ENCODE measurements around the gene AP5S1. TPM values are rescaled to one million over a fixed set of nuclear protein-coding genes. Genes with fewer than 3 reads are reported as not detected.
A peak's percentile ranks its signal among the peaks of the same experiment; 100 is the strongest.

AP5S1 gene
- total and polyA plus RNA-seq, 2 of the 13 experiments (the other 11 are each of a cell fraction or from before 2014, with no cell fraction given), result 7.9 to 23.2 TPM

DNA sequence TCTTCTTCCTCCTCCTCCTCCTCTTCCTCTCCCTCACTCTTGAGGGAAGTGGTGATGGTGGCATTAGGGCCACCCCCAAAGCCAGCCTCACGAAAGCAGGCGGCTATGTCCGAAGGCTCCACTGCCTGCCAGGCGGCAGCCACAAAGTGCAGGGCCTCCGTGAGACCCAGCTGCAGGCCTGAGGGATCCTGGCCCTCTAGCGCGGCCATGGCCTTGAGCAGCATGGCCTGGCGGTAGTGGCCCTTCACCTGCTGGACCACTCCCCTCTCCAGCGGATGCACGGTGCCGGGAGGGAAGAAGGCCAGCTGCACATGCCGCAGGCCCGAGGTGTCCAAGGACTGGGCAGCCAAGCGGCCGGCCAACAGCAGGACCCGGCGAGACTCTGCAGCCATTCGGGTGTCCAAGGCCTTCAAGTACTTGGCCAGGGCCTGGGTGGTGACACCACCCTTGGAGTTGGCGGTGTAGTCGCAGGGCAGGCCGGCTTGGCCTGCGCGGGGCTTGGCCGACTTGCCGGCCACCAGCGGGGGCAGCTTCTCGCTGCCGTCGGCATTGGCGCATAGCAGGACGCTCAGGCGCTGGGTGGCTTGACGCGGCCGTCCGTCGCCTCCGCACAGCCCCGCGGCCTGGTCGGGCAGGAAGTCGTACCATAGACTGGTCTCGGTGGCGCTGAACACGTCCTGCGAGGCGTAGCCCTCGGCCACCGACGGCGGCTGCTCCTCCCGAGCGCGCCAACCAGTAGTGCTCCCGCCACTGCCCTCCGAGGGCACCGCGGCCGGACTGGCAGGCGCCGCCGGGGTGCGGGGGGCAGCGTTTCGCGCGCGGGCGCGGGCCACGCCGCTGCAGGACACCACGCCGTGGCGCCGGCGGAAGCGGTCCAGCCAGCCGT lies 34.9 kb upstream of the AP5S1 start (continued):
- TF ChIP-seq ZNF468 (CRISPR knock-in tag; IDR thresholded peaks at IDR 0.05) (no peak), MTA1 (CRISPR knock-in tag; IDR thresholded peaks at IDR 0.05; ENCODE audit: borderline replicate concordance) (peak; percentile 87), ZNF879 (CRISPR knock-in tag; IDR thresholded peaks at IDR 0.05) (no peak), ZNF256 (CRISPR knock-in tag; conservative IDR thresholded peaks at IDR 0.05) (no peak), RFXAP (CRISPR knock-in tag; IDR thresholded peaks at IDR 0.05; ENCODE audit: borderline replicate concordance) (no peak), SRSF9 (IDR thresholded peaks at IDR 0.05; ENCODE audit: borderline replicate concordance, insufficient read depth, low read depth, low read length, poor library complexity, severe bottlenecking) (no peak), NFRKB (IDR thresholded peaks at IDR 0.05) (no peak), ZFP62 (CRISPR knock-in tag; IDR thresholded peaks at IDR 0.05) (no peak), ELF4 (CRISPR knock-in tag; IDR thresholded peaks at IDR 0.05; ENCODE audit: borderline replicate concordance) (no peak), SYNCRIP (IDR thresholded peaks at IDR 0.05; ENCODE audit: insufficient read depth, low read depth, low read length) (no peak), CREM (IDR thresholded peaks at IDR 0.05) (no peak), CREM (CRISPR knock-in tag; IDR thresholded peaks at IDR 0.05) (no peak), ZNF24 (IDR thresholded peaks at IDR 0.05) (no peak), ZNF776 (CRISPR knock-in tag; IDR thresholded peaks at IDR 0.05) (no peak; the same call in 1 of the 2 replicates), ZSCAN29 (CRISPR knock-in tag; conservative IDR thresholded peaks at IDR 0.05) (no peak), ZNF205 (CRISPR knock-in tag; IDR thresholded peaks at IDR 0.05) (no peak), NFKB2 (CRISPR knock-in tag; IDR thresholded peaks at IDR 0.05; ENCODE audit: borderline replicate concordance) (0 out of 2 replicates have a peak, but pooled peaks have one; percentile 8)
- TF ChIP-seq, protein P1, sequence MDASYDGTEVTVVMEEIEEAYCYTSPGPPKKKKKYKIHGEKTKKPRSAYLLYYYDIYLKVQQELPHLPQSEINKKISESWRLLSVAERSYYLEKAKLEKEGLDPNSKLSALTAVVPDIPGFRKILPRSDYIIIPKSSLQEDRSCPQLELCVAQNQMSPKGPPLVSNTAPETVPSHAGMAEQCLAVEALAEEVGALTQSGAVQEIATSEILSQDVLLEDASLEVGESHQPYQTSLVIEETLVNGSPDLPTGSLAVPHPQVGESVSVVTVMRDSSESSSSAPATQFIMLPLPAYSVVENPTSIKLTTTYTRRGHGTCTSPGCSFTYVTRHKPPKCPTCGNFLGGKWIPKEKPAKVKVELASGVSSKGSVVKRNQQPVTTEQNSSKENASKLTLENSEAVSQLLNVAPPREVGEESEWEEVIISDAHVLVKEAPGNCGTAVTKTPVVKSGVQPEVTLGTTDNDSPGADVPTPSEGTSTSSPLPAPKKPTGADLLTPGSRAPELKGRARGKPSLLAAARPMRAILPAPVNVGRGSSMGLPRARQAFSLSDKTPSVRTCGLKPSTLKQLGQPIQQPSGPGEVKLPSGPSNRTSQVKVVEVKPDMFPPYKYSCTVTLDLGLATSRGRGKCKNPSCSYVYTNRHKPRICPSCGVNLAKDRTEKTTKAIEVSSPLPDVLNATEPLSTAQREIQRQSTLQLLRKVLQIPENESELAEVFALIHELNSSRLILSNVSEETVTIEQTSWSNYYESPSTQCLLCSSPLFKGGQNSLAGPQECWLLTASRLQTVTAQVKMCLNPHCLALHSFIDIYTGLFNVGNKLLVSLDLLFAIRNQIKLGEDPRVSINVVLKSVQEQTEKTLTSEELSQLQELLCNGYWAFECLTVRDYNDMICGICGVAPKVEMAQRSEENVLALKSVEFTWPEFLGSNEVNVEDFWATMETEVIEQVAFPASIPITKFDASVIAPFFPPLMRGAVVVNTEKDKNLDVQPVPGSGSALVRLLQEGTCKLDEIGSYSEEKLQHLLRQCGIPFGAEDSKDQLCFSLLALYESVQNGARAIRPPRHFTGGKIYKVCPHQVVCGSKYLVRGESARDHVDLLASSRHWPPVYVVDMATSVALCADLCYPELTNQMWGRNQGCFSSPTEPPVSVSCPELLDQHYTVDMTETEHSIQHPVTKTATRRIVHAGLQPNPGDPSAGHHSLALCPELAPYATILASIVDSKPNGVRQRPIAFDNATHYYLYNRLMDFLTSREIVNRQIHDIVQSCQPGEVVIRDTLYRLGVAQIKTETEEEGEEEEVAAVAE (CRISPR knock-in tag; IDR thresholded peaks at IDR 0.05; ENCODE audit: borderline replicate concordance), result no peak
- TF ChIP-seq, protein P2, sequence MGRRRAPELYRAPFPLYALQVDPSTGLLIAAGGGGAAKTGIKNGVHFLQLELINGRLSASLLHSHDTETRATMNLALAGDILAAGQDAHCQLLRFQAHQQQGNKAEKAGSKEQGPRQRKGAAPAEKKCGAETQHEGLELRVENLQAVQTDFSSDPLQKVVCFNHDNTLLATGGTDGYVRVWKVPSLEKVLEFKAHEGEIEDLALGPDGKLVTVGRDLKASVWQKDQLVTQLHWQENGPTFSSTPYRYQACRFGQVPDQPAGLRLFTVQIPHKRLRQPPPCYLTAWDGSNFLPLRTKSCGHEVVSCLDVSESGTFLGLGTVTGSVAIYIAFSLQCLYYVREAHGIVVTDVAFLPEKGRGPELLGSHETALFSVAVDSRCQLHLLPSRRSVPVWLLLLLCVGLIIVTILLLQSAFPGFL (CRISPR knock-in tag; IDR thresholded peaks at IDR 0.05), result no peak
- TF ChIP-seq, protein P3, sequence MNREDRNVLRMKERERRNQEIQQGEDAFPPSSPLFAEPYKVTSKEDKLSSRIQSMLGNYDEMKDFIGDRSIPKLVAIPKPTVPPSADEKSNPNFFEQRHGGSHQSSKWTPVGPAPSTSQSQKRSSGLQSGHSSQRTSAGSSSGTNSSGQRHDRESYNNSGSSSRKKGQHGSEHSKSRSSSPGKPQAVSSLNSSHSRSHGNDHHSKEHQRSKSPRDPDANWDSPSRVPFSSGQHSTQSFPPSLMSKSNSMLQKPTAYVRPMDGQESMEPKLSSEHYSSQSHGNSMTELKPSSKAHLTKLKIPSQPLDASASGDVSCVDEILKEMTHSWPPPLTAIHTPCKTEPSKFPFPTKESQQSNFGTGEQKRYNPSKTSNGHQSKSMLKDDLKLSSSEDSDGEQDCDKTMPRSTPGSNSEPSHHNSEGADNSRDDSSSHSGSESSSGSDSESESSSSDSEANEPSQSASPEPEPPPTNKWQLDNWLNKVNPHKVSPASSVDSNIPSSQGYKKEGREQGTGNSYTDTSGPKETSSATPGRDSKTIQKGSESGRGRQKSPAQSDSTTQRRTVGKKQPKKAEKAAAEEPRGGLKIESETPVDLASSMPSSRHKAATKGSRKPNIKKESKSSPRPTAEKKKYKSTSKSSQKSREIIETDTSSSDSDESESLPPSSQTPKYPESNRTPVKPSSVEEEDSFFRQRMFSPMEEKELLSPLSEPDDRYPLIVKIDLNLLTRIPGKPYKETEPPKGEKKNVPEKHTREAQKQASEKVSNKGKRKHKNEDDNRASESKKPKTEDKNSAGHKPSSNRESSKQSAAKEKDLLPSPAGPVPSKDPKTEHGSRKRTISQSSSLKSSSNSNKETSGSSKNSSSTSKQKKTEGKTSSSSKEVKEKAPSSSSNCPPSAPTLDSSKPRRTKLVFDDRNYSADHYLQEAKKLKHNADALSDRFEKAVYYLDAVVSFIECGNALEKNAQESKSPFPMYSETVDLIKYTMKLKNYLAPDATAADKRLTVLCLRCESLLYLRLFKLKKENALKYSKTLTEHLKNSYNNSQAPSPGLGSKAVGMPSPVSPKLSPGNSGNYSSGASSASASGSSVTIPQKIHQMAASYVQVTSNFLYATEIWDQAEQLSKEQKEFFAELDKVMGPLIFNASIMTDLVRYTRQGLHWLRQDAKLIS (CRISPR knock-in tag; IDR thresholded peaks at IDR 0.05), result no peak

Data from HepG2 (cell line).